MV-4-11 (cell line): ENCODE measurements around the gene ZNF471.
A peak's percentile ranks its signal among the peaks of the same experiment; 100 is the strongest.

Source experiments
- DNase-seq: peaks from one replicate; lab custom pipeline; 2025; lab: John Stamatoyannopoulos, UW

The ZNF471 gene

GRCh38 chr19:56507446-56508289, at the start of gene ZNF471:
TSS of gene ZNF471 (plus strand) at chr19:56507855. CDS start at chr19:56511572, 3,717 bp downstream.
- no peak for DNase-seq

DNA sequence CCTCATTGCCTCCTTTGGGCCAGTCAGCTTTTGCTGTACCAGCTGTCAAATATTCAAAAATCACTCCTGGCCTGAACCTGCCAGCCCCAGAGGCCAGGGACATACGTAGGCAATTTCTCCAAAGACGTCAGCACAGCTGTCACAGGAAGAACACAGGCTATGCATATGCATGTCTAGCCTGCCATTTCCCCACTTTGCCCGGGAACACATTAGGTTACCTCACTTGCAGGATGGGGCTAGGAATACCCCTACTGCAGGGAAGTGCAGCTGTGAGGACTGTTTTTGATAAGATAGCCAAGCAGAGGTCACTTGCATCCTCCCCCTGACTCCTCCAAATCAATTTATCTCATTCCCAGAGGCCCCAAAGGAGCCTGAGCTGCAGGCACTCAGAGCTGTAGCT, 33.3 kb upstream of the ZNF471 start:
- DNase-seq, result no peak

DNA sequence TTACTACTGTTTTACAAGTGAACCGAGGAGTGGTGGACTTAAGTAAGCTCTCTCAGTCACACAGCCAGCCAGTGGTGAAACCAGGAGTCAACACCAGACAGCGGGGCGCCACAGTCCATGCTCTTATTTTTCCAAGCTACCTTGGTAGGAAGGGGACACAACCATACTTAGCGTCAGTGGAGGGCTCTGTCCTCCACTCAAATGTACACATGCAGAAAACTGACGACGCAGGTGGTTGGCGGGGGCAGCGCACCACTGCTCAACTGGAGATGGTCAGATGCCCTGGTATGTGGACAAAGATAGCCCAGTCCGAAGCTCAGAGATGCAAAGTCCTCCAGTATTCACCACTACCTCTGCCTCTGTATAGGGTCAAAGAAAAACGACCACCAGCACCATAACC, 31.6 kb upstream of the ZNF471 start:
- DNase-seq, result no peak

DNA sequence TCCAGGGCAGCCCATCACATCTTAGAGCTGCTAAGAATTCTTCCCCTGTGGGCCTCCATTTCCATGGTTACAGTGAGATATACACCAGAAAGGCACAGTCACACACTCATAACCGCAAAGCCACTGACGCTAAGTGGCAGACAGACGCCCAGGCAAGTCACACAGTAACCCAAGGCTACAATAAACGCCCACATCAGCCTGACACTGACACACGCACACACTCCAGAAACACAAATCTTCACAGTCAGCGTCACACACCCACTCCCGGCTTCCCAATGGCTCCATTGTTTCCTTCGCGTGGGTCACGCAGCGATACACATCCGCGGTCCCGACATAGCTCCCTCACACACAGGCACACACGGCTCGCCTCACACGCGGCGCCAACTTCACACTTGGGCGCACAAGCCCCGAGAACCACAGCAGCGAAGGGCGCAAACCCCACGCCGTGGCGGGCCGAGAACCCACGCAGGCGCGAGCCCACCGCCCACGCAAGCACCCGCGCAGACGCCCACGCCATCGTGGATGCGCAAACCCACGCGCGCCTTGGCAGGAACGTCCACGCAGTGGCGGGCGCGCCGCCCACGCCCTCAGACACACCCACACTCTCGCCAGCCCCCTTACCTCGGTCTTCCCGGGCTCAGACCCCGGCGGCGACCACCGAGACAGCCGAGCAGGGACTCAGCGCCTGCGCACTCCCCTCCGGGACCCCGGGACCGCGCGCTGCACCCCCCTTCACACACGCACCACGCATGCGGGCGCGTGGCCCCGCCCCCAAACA, 30.8 kb upstream of the ZNF471 start, which contains the start of gene ZNF667:
ZNF667 (minus strand) TSS at position 695 of the 778 bp plus-strand sequence. CDS start 14,975 bp downstream, outside the sequence.
- no peak for DNase-seq

DNA sequence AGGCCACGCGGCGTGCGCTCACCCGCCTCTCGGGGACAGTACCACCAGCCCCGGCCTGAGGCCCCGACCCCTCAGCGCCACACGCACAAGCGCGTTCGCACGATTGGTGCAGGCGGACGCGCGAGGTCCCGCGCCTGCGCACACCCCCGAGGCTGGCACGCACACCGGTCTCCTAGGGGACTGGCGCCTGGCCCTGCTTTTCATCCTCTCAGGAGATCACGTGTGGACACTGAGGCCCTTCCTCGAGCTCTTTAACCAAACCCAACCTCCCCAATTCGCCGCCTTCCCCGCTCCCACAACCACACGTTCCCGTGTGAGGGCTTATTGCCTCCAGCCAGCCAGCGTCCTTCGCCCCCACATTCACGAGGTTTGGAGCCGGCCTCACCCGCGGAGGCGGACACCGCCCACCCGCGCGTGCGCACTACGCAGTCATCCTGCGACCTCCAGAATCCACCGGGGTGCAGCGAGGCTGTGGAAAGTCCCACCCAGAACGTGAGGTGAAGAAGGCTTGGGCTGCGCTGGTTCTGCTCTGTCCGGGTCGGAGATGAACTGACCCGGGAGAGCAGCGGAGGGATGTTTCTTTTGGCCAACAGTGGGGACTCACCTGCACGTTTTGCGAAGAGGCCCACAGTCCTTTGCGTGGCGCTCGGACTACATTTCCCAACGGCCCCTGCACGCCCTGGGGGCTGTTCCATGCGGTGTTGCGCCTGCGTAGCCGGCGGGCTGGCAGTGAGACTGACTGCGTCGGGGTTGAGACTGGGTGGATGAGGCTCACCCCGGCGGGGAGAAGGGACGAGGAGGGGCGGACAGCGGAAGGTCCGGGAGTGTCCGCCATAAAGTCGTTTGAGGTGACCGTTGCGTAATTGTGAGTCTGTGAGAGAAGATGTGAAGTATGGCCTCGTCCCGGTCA, 30.0 kb upstream of the ZNF471 start:
- DNase-seq, result no peak

DNA sequence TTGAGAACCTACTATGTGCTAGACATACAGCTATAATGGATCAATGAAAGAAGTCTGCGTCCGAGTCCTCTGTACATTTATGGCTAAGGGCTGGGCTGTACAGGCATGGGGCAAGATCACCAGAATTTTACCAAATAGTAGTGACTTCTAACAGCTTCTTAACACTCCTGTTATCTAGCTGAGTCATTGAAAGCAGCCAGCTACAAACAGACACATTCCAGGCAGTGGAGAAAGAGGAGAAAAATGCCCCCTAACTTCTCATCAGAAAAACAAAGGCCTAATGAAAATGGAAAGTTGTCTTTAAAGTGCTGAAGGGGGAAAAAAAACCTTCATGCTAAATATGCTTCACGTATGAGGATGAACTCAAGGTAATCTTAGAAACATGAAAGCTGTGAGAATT, 16.3 kb upstream of the ZNF471 start:
- DNase-seq, result no peak

DNA sequence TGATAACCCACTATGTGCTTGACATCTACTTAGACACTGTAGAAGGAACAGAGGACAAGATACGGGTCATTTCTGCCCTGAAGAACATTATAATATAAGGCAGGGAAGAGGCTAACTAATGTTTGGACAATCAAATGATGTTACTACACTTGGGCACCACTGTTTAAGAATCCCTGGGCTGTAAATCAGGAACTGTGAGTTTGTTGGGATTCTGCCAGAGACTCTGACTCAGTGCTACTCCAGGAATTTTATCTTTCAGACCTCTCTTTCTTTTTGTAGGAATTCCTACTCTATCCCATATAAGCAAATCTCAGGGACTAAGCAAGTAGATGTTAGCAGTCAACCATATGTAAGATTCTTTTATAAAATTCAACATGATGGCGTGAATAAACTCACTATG, 3.1 kb upstream of the ZNF471 start:
- DNase-seq, result no peak

DNA sequence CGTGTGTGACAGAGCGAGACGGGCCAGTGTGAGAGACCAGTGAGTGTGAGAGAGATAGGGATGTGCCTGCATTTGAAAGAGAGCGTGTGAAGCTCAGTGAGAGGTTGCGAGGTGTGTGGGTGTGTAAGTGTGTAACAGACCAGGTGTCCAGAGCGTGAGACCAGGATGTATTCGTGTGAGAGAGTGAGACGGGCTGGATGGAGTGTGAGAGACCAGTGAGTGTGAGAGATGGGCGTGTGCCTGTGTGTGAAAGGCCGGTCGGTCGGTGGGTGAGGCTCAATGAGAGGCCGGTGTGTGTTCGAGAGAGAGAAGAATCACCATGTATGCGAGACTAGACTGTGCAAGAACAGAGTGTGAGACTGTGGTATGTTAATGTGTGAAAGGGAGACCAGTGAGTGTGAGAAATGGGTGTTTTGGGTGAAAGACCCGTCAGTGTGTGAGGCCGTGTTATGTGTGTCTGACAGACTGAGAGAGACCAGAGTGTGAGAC, 679 bp downstream of the ZNF471 start:
- DNase-seq, result no peak

DNA sequence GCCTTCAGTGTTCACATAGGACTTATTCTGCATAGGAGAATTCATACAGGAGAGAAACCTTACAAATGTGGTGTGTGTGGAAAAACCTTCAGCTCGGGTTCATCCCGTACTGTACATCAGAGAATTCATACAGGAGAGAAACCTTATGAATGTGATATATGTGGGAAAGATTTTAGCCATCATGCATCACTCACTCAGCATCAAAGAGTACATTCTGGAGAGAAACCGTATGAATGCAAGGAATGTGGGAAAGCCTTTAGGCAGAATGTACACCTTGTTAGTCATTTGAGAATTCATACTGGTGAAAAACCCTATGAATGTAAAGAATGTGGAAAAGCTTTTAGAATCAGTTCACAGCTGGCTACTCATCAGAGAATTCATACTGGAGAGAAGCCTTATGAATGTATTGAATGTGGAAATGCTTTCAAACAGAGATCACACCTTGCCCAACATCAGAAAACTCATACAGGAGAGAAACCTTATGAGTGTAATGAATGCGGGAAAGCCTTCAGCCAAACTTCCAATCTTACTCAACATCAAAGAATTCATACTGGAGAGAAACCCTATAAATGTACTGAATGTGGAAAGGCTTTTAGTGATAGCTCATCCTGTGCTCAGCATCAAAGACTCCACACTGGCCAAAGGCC, 17.7 kb downstream of the ZNF471 start:
- no peak for DNase-seq

DNA sequence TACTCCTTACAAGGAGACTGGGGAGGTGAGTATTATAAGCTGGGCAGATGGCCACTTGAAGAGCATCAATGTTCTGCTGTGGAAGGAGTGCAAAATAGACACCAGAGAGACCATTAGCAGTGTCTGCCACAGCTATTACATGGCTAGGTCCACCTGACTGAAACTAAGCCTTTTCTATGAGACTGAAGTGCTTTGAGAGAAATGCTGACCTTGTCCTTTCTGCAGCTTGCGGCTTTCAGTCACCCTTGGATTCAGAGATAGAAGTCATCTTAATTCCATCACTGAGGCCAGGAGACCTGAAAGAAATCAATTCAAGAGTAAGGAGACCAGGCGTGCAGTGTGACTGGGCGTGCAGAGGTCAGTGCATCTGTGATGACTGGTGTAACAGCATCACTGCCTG, 29.8 kb downstream of the ZNF471 start:
- no peak for DNase-seq

DNA sequence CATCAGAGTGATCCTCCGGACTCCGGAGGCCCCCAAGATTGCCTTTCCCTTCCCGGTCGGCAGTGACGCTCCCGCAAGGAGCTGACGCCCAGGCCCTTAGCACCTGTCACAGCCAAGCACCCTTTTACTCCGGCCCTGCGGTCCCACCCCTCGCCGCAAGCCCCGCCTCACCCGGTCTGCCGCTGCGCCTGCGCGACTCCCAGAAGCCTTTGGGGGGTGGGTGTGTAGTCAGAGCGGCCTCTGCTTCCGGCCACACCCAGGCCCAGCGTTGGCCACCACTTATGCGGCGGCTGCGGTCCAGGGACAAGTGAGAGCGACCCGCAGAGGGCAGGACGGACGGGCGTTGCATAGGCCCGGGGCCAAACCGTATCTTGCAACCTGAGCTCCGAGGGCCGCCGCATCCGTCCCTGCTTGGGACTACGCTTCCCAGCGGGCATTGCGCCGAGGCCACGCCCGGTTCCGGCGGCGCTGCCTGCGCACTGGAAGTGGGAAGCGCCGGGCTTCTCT, 30.7 kb downstream of the ZNF471 start:
- DNase-seq, result peak; percentile 93

GRCh38 chr19:56538761-56539263, 31.2 kb downstream of the ZNF471 start, which contains the start of gene ZFP28:
TSS of gene ZFP28 (plus strand) at chr19:56538948. CDS start at chr19:56539019, 71 bp downstream.
- DNase-seq, result no peak

GRCh38 chr19:56543776-56544175, 36.1 kb downstream of the ZNF471 start:
- no peak for DNase-seq

- no peak for DNase-seq
These were observed 39.9 kb downstream of the ZNF471 start for GRCh38 chr19:56547535-56547934.

- DNase-seq, result no peak
These were observed 46.7 kb downstream of the ZNF471 start for GRCh38 chr19:56554272-56554869.

GRCh38 chr19:56562766-56563165, 55.1 kb downstream of the ZNF471 start:
- DNase-seq, result no peak

GRCh38 chr19:56566904-56567273, 59.2 kb downstream of the ZNF471 start:
- peak; percentile 50 for DNase-seq

GRCh38 chr19:56567274-56568120, 59.8 kb downstream of the ZNF471 start, which contains the start of gene ZNF470:
TSS of gene ZNF470 (plus strand) at chr19:56567468. CDS start at chr19:56570312, 2,844 bp downstream.
- peak; percentile 84 for DNase-seq

GRCh38 chr19:56572589-56572988, 64.9 kb downstream of the ZNF471 start:
- DNase-seq, result no peak
